IPS DF 4.7 (cell line): Measurements from ENCODE around the gene PROSER3.
"Not testable (repeated sequence)": the region's sequence is repeated elsewhere in the genome, so short reads cannot be mapped to it uniquely, and the experiment has no call there.

ENCODE experiments used
- DNase-seq: peaks from one replicate; pipeline ENCODE4 v3.0.0-alpha.2; 2013; ENCODE audit warnings: low spot score; ENCODE audit errors: extremely low read depth

The PROSER3 gene

DNA sequence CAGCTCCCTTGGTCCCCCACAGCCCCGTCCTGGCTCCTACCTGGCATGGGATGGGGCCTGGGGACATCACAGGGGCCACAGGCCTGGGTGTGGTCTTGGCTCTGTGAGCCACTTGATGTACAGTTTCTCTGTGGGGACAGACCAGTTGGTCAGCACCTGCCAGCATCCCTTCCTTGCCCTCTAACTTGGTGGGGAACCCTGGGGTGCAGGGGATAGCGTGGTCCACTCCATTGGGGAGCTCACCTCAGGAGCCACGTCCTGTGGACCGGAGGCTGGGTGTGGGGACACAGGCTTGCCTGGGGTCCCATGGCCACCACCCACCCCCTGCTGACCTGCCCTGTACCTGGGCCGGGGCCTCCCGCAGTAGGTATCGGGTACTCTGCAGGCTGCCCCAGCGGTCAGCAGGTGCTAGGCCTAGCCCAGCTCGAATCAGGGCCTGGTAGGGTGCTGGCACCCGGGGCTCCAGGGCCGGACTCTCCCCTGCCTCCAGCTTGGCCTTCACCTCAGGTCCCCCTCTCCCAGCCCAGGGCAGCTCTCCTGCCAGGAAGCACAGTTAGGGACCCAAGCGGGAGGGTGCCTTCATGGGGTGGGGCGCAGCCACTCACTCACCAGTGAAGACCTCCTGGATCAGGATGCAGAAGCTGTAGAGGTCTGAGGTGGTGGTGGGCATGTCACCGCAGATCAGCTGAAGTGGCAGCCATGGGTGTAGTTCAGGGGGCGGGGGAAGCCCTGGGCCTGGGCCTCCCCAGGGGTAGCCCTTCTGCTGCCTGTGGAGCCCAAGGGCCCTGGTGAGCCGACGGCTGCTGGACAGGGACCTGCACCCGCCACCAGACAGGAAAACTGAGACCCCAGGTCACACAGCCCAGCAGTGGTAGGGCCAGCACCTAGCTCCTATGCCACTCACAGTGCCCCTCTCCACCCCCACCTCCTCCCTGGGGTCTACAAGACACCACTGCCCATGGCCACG is 32.3 kb downstream of the PROSER3 start:
- no peak for DNase-seq

DNA sequence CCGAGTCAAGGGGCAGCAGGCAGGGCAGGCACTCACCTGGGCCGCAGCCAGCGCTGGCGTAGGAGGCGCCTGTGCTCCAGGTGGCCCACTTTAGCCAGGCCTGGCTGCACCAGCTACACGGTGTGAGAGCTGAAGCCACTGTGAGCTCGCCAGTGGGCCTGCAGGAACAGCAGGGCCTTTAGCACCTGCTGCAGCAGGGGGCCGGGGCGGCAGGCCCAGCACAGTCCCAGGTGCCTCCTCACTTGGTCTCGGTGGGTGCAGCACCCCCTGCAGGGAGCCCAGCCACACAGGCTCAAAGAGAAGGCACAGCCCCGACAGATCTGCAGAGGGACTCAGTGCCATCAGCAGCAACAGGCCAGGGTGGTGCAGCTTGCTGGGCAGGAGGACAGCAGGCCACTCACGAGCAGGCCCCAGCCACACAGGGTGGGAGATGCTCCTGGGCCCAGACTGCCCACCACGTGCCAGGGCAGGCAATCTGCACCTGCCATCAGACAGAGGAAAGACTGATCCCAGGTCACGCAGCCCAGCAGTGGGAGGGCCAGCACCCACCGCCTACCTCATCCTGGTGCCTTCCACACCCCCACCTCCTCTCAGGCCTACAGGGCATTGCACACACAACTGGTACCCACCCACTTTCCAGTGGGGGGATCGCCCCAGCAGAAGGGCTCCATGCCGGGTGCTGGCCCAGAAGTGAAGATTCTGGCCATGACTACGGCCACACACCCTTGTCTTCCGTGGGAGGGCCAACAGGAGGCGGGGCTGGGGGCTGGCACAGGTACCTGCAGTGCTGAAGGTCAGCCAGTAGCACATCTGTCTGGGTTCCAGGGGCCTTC is 33.2 kb downstream of the PROSER3 start:
- no peak for DNase-seq

DNA sequence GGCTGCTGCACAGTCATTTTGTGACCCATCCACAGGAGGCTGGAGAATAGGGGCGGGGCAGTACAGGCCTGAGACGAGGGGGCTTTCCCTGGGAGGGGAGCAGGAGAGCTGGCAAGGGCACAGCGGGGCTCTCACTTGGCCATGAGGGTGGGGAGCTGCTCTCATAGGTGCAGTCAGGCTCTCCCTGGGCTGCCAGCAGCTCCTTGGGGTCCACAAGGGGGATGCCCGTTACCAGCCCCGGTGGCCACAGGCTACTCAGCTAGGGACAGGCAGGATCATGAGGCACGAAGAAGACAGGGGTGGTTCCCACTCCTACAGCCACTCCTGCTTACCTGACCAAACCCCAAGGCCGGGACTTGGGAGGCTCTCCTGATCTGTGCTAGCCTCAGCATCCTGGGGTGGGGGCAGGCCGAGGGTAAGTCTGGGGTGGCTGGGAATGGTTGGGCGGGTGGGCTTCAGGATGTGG is 33.9 kb downstream of the PROSER3 start:
- no peak for DNase-seq

DNA sequence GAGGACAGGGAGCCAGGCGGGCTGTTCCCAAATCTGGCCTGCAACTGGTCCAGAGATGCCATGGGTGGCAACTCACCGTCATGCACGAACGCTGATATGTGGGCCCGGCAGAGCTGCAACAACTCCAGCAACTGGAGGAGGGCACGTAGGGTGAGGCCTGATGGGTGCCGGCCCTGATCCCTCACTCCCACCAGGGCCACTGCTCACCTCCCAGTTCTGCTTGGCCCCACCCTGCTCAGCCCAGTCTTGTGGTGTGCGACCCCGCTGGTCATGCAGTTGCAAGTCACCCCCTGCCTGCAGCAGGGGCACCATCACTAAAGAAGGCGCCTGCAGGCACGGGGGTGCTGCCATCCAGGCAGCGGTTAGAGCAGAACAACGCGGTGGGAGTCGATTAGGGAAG is 34.3 kb downstream of the PROSER3 start:
- DNase-seq: no peak

GRCh38 chr19:35792888-35793287 is 34.9 kb downstream of the PROSER3 start:
- DNase-seq: no peak

- DNase-seq: no peak
Measured at GRCh38 chr19:35793381-35794165, 35.6 kb downstream of the PROSER3 start.

- not testable (repeated sequence) for DNase-seq
Measured at GRCh38 chr19:35795564-35795963, 37.6 kb downstream of the PROSER3 start.

- no peak for DNase-seq
Measured at GRCh38 chr19:35796645-35797542, 38.9 kb downstream of the PROSER3 start.

DNA sequence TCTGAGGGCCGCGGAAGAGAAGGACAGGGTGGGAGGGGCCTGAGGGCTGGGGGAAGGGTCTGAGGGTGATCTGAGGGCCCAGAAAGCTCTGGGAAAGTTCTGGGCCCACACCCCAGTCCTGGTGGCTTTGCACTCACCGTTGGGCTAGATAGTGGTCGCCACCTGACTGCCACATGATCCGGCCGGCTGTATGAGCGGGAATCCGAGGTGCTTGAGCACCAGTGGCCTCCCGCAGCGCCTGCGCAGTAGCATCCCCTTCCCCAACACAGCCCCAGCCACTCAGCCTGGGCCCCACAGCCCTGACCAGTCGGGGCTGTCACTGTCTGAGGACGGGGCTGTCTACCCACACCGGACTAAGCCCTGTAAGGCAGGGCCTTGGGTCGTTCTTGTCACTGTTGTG is 39.7 kb downstream of the PROSER3 start:
- DNase-seq: no peak

DNA sequence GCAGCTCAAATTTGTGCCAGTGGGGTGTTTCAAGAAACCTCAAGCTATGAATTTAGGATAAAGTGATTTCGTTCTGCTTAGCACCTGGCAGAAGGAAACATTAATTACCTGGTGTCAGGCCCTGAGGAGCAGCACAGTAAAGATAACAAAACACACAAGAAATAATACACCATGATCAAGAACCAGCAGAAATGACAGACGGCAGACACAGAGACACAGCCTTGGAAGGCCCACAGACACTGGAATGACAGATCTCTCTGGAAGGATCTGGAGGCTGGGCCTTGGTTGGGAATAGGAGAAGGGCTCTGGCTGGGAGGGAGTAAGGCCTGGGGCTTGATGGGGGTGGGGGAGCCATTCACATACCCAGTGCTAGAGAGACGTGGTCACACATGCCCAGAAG is 43.9 kb downstream of the PROSER3 start:
- DNase-seq: no peak

DNA sequence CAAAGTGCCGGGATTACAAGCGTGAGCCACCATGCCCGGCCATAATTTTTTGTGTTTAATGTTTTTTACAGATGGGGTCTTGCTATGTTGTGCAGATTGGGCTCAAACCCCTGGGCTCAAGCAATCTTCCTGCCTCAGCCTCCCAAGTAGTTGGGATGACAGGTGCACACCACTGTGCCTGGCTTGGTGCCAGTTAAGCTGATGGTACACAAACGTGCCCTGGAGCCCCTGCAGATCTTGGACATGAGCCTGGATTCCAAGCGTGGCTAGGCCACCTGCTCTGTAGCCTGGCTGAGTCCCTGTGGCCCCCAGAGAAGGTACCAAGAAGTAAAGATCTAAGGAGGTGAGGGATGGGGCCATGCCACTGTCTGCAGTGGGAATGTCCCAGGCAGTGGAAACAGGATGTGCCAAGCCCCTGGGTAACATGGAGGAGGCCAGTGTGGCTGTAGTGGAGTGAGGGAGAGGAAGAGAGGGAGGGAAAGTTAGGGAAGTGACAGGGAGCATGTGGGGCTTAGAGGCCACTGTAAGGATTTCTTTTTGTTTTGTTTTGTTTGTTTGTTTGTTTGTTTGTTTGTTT is 47.6 kb downstream of the PROSER3 start:
- DNase-seq: no peak

GRCh38 chr19:35806597-35806996 is 48.6 kb downstream of the PROSER3 start:
- DNase-seq: no peak

DNA sequence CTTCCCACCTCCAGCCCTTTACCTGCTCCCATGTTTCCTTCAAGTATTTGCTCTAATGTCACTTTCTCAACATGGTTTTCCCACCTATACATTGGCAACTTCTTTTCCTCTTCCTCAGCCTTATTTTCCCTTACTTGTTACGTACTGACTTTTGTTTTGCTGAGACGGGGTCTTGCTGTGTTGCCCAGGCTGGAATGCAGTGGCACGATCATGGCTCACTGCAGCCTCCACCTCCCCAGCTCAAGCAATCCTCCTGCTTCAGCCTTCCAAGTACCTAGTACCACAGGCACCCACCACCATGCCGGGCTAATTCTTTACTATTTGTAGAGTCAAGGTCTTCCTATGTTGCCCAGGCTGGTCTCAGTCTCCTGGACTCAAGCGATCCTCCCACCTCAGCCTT is 49.7 kb downstream of the PROSER3 start:
- no peak for DNase-seq

GRCh38 chr19:35811317-35812219 is 53.6 kb downstream of the PROSER3 start:
- no peak for DNase-seq

DNA sequence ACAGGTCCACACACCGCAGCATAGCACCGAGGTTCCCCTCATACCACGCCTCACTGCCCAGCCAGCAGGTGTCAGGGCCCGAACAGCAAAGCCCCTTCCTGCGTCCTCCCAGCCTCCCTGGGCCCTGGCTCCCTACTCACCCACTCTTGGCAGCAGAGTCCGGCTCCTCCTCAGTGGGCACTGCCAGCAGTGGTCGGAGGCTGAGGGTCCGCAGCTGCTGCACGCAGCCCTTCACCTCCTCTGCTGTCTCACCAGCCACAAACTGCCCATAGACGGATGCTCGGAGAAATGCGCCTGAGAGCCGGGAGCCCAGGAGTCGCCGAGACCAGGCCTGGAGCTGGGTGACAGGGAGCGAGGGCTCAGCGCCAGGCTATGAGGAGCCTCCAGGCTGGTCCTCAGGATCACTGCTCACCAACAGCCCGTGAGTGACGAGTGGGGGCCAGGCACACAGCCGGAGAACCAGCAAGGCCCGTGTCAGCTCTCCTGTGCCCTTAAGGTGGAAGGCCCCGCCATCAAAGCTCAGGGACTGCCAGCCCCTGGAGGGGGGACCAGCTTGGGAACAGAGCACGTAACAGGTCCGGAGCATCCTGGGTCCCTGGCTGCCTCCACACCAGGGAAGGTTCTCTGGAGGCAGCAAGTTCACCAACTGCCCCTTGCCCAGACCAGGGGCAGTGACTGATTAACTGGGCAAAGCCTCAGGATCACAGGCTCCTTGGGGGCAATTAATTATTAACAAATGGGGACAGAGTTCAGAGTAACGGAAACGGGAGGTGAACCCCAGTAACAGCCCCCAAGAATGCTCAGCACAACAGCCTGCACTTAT is 54.5 kb downstream of the PROSER3 start, which contains the start of gene PRODH2:
Gene PRODH2 (minus strand): TSS at position 626 of the 823 bp plus-strand sequence. CDS start 40 bp downstream, at position 586.
- no peak for DNase-seq

DNA sequence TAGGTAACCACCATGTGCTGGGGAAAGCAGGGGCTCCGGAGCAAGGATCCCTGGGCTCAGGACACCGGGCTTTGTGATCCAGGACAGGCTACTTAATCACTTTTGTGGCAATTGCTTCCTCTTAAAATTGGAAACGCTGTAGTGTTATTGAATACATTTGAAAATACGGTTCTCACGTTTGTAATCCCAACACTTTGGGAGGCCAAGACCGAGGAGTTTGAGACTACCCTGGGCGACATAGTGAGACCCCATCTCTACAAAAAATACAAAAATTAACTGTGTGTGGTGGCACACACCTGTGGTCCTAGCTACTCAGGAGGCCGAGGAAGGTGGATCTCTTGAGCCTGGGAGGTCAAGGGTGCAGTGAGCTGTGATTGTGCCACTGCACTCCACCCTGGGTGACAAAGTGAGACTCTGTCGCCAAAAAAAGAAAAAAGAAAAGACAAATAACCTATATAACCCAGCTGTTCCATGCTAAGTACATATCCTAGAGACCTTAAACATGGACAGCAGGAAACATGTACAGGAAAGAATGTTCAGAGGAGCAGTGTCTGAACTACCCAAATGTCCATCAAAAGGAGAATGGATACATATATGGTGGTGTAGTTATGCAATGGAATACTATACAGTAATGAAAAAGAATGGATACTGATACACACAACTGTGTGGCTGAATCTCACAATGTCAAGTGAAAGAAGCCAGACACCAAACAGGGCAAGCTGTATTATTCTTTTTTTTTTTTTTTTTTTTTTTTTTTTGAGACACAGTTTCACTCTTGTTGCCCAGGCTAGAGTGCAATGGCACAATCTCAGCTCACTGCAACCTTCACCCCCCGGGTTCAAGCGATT is 55.3 kb downstream of the PROSER3 start:
- DNase-seq: no peak

- DNase-seq: no peak
Measured at GRCh38 chr19:35816262-35816661, 58.3 kb downstream of the PROSER3 start.
